ENCODE data around the gene CLMP.

DNA sequence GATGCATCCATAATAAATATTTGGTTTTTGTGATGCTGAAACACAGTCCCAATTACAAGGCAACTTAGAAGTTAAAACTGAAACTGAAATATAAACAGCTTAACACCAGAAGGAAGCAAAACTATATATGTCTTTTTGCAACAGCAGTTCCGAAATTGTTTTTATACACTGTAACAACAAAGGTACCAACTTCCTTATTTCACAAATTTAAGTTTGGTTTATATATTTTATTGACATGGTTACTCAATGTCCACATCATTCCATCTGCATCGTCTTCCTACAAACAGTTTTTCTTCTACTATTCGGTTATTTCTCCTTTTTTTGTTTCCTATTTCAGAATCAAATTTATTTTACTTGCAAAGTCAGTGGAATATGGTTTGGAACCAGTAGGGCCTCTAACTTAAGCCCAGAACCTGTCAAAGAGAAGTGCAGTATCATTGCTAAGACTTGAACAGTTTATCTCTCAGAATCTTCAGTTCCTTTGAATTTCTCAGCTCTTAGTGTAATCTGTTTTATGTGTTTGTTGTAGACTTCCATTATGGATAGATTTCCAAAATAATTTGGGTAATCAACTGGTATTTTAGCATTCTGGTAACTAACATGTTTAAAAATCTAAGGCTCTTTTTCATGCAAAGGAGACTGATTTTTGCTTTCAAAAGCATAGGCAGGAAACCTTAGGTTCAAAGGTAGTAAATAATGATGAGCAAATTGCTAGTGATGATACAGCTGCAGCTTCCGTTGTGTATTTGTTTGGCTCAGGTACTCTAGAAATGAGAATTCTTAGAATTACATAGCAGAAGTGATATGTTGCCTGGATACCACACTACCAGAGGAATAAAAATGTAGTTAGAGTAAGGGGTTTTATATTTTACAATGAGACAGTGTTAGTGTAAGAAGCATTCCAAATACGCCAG is 124.9 kb downstream of the CLMP start:
- TF ChIP-seq, protein P1, sequence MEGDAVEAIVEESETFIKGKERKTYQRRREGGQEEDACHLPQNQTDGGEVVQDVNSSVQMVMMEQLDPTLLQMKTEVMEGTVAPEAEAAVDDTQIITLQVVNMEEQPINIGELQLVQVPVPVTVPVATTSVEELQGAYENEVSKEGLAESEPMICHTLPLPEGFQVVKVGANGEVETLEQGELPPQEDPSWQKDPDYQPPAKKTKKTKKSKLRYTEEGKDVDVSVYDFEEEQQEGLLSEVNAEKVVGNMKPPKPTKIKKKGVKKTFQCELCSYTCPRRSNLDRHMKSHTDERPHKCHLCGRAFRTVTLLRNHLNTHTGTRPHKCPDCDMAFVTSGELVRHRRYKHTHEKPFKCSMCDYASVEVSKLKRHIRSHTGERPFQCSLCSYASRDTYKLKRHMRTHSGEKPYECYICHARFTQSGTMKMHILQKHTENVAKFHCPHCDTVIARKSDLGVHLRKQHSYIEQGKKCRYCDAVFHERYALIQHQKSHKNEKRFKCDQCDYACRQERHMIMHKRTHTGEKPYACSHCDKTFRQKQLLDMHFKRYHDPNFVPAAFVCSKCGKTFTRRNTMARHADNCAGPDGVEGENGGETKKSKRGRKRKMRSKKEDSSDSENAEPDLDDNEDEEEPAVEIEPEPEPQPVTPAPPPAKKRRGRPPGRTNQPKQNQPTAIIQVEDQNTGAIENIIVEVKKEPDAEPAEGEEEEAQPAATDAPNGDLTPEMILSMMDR (IDR thresholded peaks at IDR 0.05; ENCODE audit: low read length), result no peak
- TF ChIP-seq EZH2 (IDR thresholded peaks at IDR 0.05; ENCODE audit: borderline replicate concordance, low read length), result no peak
